ENCODE measurements around the gene CCDC197.
A peak's percentile ranks its signal among the peaks of the same experiment; 100 is the strongest.

CCDC197 gene

GRCh38 chr14:94000267-94000666 lies 3.2 kb downstream of the CCDC197 start:
- DNase-seq (ENCODE audit: low spot score): no peak

GRCh38 chr14:94001016-94001415 lies 3.9 kb downstream of the CCDC197 start:
- no peak for DNase-seq (ENCODE audit: low spot score)

- DNase-seq (ENCODE audit: low spot score): peak; percentile 77
Measured at GRCh38 chr14:94001501-94002396, 4.6 kb downstream of the CCDC197 start.

GRCh38 chr14:94003397-94003796 lies 6.3 kb downstream of the CCDC197 start:
- DNase-seq (ENCODE audit: low spot score): no peak

GRCh38 chr14:94004015-94004414 lies 6.9 kb downstream of the CCDC197 start:
- no peak for DNase-seq (ENCODE audit: low spot score)

GRCh38 chr14:94005324-94006073 lies 8.4 kb downstream of the CCDC197 start:
- no peak for DNase-seq (ENCODE audit: low spot score)

- DNase-seq (ENCODE audit: low spot score): no peak
Measured at GRCh38 chr14:94008234-94008633, 11.1 kb downstream of the CCDC197 start.

- DNase-seq (ENCODE audit: low spot score): no peak
Measured at GRCh38 chr14:94009767-94010166, 12.7 kb downstream of the CCDC197 start.

- DNase-seq (ENCODE audit: low spot score): no peak
Measured at GRCh38 chr14:94010625-94011024, 13.5 kb downstream of the CCDC197 start.

- DNase-seq (ENCODE audit: low spot score): no peak
Measured at GRCh38 chr14:94011795-94012194, 14.7 kb downstream of the CCDC197 start.

GRCh38 chr14:94014382-94014781 lies 17.3 kb downstream of the CCDC197 start:
- DNase-seq (ENCODE audit: low spot score): no peak

GRCh38 chr14:94015223-94015622 lies 18.1 kb downstream of the CCDC197 start:
- no peak for DNase-seq (ENCODE audit: low spot score)

GRCh38 chr14:94016446-94016976 lies 19.4 kb downstream of the CCDC197 start:
- no peak for DNase-seq (ENCODE audit: low spot score)

- DNase-seq (ENCODE audit: low spot score): no peak
Measured at GRCh38 chr14:94018308-94018707, 21.2 kb downstream of the CCDC197 start.

GRCh38 chr14:94019329-94019728 lies 22.2 kb downstream of the CCDC197 start:
- no peak for DNase-seq (ENCODE audit: low spot score)

GRCh38 chr14:94020267-94020666 lies 23.2 kb downstream of the CCDC197 start:
- no peak for DNase-seq (ENCODE audit: low spot score)

GRCh38 chr14:94021001-94021400 lies 23.9 kb downstream of the CCDC197 start:
- peak; percentile 63 for DNase-seq (ENCODE audit: low spot score)

- no peak for DNase-seq (ENCODE audit: low spot score)
Measured at GRCh38 chr14:94021416-94022157, 24.5 kb downstream of the CCDC197 start.

GRCh38 chr14:94022532-94023411 lies 25.7 kb downstream of the CCDC197 start:
- no peak for DNase-seq (ENCODE audit: low spot score)

- no peak for DNase-seq (ENCODE audit: low spot score)
Measured at GRCh38 chr14:94024549-94024948, 27.4 kb downstream of the CCDC197 start.

GRCh38 chr14:94025720-94026119 lies 28.6 kb downstream of the CCDC197 start:
- DNase-seq (ENCODE audit: low spot score): no peak

Data from RKO (cell line).